GM12864 (cell line): ENCODE results near the gene ITIH6.

ENCODE experiments used
- DNase-seq: peaks from one replicate; pipeline ENCODE4 v3.0.0-alpha.2; 2011; ENCODE audit warnings: low read depth
- H3K4me3 ChIP-seq: 2 replicates; pipeline ENCODE4 v1.5.1; 2011; ENCODE audit warnings: mild to moderate bottlenecking, low read depth, low read length, control low read depth
- TF ChIP-seq, protein P1 (sequence below): IDR thresholded peaks from 2 replicates; pipeline ENCODE4 v1.5.1; 2011; ENCODE audit warnings: low read depth, mild to moderate bottlenecking, moderate library complexity, low read length, control low read depth, inconsistent platforms; ENCODE audit errors: missing control alignments

The ITIH6 gene

GRCh38 chrX:54817220-54817820, 19.3 kb upstream of the ITIH6 start:
- no peak overlapping the region for H3K4me3 ChIP-seq
- TF ChIP-seq, protein P1, sequence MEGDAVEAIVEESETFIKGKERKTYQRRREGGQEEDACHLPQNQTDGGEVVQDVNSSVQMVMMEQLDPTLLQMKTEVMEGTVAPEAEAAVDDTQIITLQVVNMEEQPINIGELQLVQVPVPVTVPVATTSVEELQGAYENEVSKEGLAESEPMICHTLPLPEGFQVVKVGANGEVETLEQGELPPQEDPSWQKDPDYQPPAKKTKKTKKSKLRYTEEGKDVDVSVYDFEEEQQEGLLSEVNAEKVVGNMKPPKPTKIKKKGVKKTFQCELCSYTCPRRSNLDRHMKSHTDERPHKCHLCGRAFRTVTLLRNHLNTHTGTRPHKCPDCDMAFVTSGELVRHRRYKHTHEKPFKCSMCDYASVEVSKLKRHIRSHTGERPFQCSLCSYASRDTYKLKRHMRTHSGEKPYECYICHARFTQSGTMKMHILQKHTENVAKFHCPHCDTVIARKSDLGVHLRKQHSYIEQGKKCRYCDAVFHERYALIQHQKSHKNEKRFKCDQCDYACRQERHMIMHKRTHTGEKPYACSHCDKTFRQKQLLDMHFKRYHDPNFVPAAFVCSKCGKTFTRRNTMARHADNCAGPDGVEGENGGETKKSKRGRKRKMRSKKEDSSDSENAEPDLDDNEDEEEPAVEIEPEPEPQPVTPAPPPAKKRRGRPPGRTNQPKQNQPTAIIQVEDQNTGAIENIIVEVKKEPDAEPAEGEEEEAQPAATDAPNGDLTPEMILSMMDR, result no peak
- DNase-seq, result no peak

DNA sequence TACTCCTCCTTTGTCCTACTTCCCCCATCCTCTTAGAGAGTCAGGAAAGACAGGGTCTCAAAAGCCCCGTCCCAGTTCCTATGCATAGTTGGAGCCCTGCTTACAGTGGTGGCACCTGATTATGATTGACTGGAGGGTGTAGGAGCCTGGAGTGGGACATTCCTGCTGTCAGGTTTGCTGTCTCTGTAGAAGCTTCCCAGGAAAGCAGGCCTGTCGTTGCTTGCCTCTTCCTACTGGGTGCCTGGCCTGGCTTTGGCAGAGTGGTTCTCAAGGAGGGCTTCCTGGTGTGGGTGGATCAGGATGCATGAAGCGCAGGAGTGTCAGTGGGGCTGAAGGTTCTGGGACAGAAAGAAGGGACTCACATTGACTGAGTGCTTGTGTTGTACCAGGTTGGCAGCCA, 14.3 kb upstream of the ITIH6 start:
- no peak for DNase-seq
- TF ChIP-seq, protein P1, result no peak
- H3K4me3 ChIP-seq, result no peak overlapping the region

GRCh38 chrX:54811301-54811885, 13.3 kb upstream of the ITIH6 start:
- DNase-seq, result no peak
- H3K4me3 ChIP-seq, result no peak overlapping the region
- TF ChIP-seq, protein P1, result no peak

DNA sequence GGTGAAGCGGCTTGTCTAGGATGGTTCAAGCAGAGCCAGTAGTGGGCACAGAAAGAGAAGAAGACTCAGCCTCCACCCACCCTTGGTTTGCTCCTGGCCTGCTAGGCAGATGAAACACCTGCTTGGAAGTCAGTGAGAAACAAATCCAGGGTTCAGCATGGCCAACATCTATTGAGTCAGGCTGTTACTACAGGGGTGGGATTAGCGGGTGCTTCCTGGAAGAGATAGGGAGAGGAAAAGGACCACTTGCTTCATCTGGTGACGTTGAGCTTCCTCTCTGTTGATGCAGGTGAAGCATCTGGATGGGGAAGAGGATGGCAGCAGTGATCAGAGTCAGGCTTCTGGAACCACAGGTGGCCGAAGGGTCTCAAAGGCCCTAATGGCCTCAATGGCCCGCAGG, 12.5 kb upstream of the ITIH6 start:
- TF ChIP-seq, protein P1, result no peak
- no peak for DNase-seq
- no peak overlapping the region for H3K4me3 ChIP-seq

DNA sequence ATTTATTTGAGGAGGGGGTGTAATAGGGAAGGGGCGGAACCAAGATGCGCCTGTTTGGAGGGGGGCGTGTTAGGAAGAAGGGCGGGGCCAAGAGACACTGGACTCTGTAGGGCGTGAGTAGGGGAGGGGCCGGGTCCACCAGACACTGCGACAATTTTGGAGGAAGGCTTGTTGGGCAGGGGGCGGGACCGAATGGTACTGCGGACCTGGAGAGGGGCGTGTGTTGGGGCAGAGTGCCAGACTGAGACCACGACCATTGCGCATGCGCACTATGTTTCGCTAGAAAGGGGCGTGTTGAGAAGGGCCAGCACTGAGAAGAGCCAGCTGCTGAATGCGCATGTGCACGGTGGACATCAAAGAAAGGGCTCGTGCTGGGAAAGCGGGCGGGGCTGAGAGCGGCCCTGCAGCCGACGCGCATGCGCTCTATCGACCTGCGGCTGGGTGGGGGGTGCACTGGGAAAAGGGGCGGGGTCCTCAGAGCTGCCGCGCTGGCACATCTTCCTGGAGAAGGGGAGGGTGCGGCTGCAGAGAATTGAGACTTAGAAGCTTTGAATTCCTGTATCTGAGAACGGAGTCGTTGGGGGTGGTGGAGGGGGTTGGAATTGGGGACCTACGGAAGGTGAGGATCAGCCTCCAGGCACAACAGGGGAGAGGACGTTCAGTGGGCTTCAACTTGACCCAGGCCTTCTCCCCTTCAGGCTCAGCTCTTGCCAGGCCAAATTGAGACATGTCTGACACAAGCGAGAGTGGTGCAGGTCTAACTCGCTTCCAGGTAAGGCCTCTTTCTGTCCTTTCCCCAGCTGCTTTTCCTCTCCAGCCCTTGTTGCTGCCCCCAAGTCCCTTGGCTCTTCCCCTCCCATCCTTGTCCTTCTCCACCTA, 10.8 kb upstream of the ITIH6 start:
- peak; percentile 86 for DNase-seq
- peak overlapping the region; percentile 81 for H3K4me3 ChIP-seq
- TF ChIP-seq, protein P1, result no peak

GRCh38 chrX:54808109-54808604, 10.1 kb upstream of the ITIH6 start:
- H3K4me3 ChIP-seq, result peak overlapping the region; percentile 81
- TF ChIP-seq, protein P1, result no peak
- no peak for DNase-seq
